ENCODE data around the gene LOC128125822.

LOC128125822 gene

DNA sequence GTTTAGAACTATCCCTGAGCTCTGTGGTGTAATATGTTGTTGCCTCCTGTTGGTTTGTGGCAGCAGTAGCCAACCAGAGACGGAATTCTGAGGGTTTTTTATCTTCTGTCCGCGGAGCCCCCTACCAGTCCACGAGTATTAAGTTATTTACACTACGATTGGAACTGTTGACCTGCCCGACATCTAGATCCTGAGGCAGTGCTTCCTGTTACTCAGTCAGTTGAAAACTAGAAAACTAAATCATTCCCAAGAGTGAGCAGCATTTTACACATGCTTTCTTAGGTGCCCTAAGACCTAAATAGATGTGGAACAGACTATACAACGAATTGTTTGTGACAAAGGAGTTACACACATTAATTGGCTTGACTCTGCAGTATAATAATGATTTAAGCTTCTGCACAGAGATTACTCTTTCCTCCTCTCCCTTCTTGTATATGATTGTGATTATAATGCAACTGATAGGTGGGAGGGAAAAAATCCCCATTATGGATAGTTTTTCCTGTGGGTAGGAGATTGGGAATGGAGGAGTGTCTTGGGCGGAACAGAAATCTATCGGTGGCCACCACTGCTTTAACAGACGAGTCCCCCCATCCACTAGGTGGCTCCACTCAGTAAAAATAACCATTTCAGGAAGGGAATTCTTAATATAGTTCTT is 1.7 kb downstream of the LOC128125822 start:
- Histone ChIP-seq H3K9me3 (ENCODE audit: control insufficient read depth, insufficient read depth, low read length) (no peaks in the 10 kb centered on the region), H2BK15ac (ENCODE audit: low read depth, low read length) (peak overlapping the region; percentile 9; the same call in 1 of the 3 replicates), H3K9ac (ENCODE audit: low read depth, low read length) (peak overlapping the region; percentile 93), H4K5ac (ENCODE audit: low read depth, low read length) (peak overlapping the region; percentile 92), H4K8ac (ENCODE audit: low read depth in 2 of 2, low read length in 2 of 2) (peak overlapping the region in 1 of 2 experiments; percentile 84; a peak in 3 of 4 replicates), H3K27ac (ENCODE audit: insufficient read depth, low read length) (peak overlapping the region; percentile 99), H3K14ac (replicated peaks; ENCODE audit: low read depth, low read length) (peak overlapping the region; percentile 81), H3K79me1 (ENCODE audit: low read depth in 1 of 2, low read length in 2 of 2) (peaks cover 3 to 10% of the 10 kb centered on the region in 2 experiments; a peak in 3 of 4 replicates), H3K4me1 (ENCODE audit: control insufficient read depth, insufficient read depth, low read length) (no peaks in the 10 kb centered on the region), H3K36me3 (ENCODE audit: control insufficient read depth, insufficient read depth, low read length) (peaks cover 18% of the 10 kb centered on the region), H2BK5ac (ENCODE audit: low read depth, low read length, poor library complexity, severe bottlenecking) (peak overlapping the region; percentile 90), H3K23ac (ENCODE audit: low read depth, low read length) (peak overlapping the region; percentile 89), H2AK5ac (ENCODE audit: low read depth, low read length) (peak overlapping the region; percentile 60), H3K27me3 (ENCODE audit: control insufficient read depth, insufficient read depth, low read length) (no peaks in the 10 kb centered on the region), H3K56ac (ENCODE audit: extremely low read depth, insufficient read depth, low read length) (peak overlapping the region; percentile 90), H2AFZ (replicated peaks; ENCODE audit: low read length, poor library complexity) (peak overlapping the region; percentile 89), H3K4ac (ENCODE audit: low read depth, low read length) (peak overlapping the region; percentile 86), H3K4me2 (ENCODE audit: low read depth, low read length) (peak overlapping the region; percentile 88), H2BK20ac (ENCODE audit: low read depth, low read length) (no peak overlapping the region), H3K4me3 (ENCODE audit: insufficient read depth, low read depth, low read length) (peak overlapping the region; percentile 85), H4K20me1 (ENCODE audit: insufficient read depth, low read length) (peaks cover 33% of the 10 kb centered on the region), H3K18ac (ENCODE audit: low read depth, low read length) (peak overlapping the region; percentile 88), H2AK9ac (replicated peaks; ENCODE audit: low read depth, low read length, poor library complexity) (peak overlapping the region; percentile 98), H3K9me1 (ENCODE audit: insufficient read depth, low read length) (no peaks in the 10 kb centered on the region), H2BK120ac (ENCODE audit: low read depth, low read length) (peak overlapping the region; percentile 7; the same call in 1 of the 2 replicates), H4K91ac (ENCODE audit: insufficient read depth, low read depth, low read length) (peak overlapping the region; percentile 65)
- ChIA-PET POLR2A (ENCODE audit: unreplicated experiment) (interaction anchor here (1.0 kb wide), 1 partner anchor 18 kb away, joined by 4 read pairs; no protein-coding TSS in a partner anchor), CTCF (interaction anchor here (0.6 to 1.3 kb wide), 5 partner anchors 23 to 229 kb away, joined by 3 to 6 read pairs (median 3); no protein-coding TSS in a partner anchor)
- no peak for TF ChIP-seq MAFK (IDR thresholded peaks at IDR 0.05; ENCODE audit: low read depth, low read length)
- no peak for TF ChIP-seq CHD1 (IDR thresholded peaks at IDR 0.05; ENCODE audit: low read depth, low read length)
- TF ChIP-seq FOS (IDR thresholded peaks at IDR 0.05; ENCODE audit: low read depth, low read length): no peak
- TF ChIP-seq, protein P1, sequence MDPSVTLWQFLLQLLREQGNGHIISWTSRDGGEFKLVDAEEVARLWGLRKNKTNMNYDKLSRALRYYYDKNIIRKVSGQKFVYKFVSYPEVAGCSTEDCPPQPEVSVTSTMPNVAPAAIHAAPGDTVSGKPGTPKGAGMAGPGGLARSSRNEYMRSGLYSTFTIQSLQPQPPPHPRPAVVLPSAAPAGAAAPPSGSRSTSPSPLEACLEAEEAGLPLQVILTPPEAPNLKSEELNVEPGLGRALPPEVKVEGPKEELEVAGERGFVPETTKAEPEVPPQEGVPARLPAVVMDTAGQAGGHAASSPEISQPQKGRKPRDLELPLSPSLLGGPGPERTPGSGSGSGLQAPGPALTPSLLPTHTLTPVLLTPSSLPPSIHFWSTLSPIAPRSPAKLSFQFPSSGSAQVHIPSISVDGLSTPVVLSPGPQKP (IDR thresholded peaks at IDR 0.05; ENCODE audit: borderline replicate concordance, low read depth, low read length): no peak
- TF ChIP-seq RAD21 (IDR thresholded peaks at IDR 0.05; ENCODE audit: low read length): 0 out of 2 replicates have a peak, but pooled peaks have one; percentile 5
- TF ChIP-seq POLR2A (IDR thresholded peaks at IDR 0.05; ENCODE audit: low read depth, low read length): no peak
- TF ChIP-seq, protein P2, sequence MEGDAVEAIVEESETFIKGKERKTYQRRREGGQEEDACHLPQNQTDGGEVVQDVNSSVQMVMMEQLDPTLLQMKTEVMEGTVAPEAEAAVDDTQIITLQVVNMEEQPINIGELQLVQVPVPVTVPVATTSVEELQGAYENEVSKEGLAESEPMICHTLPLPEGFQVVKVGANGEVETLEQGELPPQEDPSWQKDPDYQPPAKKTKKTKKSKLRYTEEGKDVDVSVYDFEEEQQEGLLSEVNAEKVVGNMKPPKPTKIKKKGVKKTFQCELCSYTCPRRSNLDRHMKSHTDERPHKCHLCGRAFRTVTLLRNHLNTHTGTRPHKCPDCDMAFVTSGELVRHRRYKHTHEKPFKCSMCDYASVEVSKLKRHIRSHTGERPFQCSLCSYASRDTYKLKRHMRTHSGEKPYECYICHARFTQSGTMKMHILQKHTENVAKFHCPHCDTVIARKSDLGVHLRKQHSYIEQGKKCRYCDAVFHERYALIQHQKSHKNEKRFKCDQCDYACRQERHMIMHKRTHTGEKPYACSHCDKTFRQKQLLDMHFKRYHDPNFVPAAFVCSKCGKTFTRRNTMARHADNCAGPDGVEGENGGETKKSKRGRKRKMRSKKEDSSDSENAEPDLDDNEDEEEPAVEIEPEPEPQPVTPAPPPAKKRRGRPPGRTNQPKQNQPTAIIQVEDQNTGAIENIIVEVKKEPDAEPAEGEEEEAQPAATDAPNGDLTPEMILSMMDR (conservative IDR thresholded peaks at IDR 0.05; ENCODE audit: low read depth, low read length): peak; percentile 53
- TF ChIP-seq, protein P3, sequence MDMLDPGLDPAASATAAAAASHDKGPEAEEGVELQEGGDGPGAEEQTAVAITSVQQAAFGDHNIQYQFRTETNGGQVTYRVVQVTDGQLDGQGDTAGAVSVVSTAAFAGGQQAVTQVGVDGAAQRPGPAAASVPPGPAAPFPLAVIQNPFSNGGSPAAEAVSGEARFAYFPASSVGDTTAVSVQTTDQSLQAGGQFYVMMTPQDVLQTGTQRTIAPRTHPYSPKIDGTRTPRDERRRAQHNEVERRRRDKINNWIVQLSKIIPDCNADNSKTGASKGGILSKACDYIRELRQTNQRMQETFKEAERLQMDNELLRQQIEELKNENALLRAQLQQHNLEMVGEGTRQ (IDR thresholded peaks at IDR 0.05; ENCODE audit: low read depth, low read length): no peak
- no peak for TF ChIP-seq RFX5 (IDR thresholded peaks at IDR 0.05; ENCODE audit: low read depth, low read length)
- no CpG with 5 or more reads among the region's 10 CpGs for WGBS, 2 experiments (ENCODE audit: extremely low coverage in 2 of 2, insufficient read length in 1 of 2)
- no peak for ATAC-seq (ENCODE audit: low read depth)
- TSS peak; percentile 51 for BruUV-seq (replicated peaks)
- in situ Hi-C loops (cut with MboI; ENCODE audit: low sequenced_read_pairs) (loop anchor here (25.0 kb wide), 1 partner anchor 212 kb away; no protein-coding TSS in a partner anchor), dilution Hi-C loops (cut with HindIII; ENCODE audit: low sequenced_read_pairs, unreplicated experiment) (no loop called here), intact Hi-C loops (cut with micrococcal nuclease) (loop anchor here (1.0 to 10.0 kb wide), 6 partner anchors 47 to 221 kb away; no protein-coding TSS in a partner anchor)
- peak; percentile 64 for DNase-seq

Data from IMR-90 (cell line).